ENCODE data around the gene ZBTB6.

DNA sequence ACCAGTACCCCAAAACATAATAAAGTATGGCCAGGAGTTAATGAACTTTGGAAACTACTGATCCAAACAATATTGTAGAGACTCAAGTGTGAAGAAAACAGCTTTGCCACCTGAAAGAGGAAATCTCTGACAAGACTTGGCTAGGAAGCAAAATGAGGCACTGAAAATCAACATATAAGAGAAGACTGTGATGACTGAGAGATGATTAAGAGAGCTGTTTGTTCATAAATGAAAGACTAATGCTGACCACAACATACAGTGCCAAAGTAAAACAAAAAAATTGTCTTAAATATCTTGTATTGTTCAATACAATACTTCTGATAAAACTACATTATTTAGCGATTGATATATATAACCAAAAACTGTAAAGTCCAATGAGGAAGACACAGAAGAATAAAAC lies 15.2 kb downstream of the ZBTB6 start:
- no peak for TF ChIP-seq POLR2A (IDR thresholded peaks at IDR 0.05; ENCODE audit: low read length)
- no peak for TF ChIP-seq GATA1 (IDR thresholded peaks at IDR 0.05; ENCODE audit: low read depth, low read length)

All from erythroblast (primary cell).